Stomach (tissue), 4 donors: Measurements from ENCODE around the gene PHF21A.

Experiments used
- EP300 ChIP-seq: sonication (generic); formaldehyde crosslinking; IDR thresholded peaks from one replicate; pipeline ENCODE4 v1.6.1; 2017; ENCODE audit warnings: antibody characterized with exemption
- POLR2A ChIP-seq, 4 donors: fragments of 450-650 bp; IDR thresholded peaks; one replicate each; pipeline ENCODE4 v1.6.1; 2016; ENCODE audit warnings: antibody characterized with exemption in 4 of 4, control low read depth in 2 of 4, mild to moderate bottlenecking in 1 of 4, moderate library complexity in 1 of 4
- POLR2AphosphoS5 ChIP-seq, 3 donors: sonication (generic); formaldehyde crosslinking; IDR thresholded peaks; one replicate each; pipeline ENCODE4 v1.6.1; 2016; ENCODE audit warnings: antibody characterized with exemption in 3 of 3
- TF ChIP-seq, protein P1 (sequence below), 7 experiments: fragments of 450-650 bp in 4 of 7; fragments of 200-600 bp in 3 of 7; sonication (generic) in 3 of 7; IDR thresholded peaks; one replicate each; pipeline ENCODE4 v1.5.1; 2016 to 2019; ENCODE audit warnings: antibody characterized with exemption in 7 of 7, control low read depth in 2 of 7, mild to moderate bottlenecking in 1 of 7

DNA sequence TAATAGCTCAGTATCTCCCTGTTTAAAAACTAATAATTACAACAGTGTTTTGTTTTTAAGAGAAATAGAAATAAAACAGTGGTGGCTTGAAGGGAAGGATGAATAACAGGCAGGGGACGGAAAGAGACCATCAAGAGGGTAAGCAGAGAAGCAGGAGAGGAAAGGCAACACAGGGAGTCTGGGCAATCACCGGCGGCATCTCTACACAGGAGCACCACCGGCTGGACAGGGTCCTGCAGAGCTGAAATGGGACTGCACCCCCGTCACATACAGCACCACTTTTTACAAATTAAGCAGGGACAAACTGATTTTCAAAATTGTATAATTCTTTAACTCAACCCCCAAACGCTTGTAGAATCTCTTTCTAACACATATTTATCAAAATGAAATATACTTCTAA lies 18.4 kb downstream of the PHF21A start:
- TF ChIP-seq POLR2A (IDR thresholded peaks at IDR 0.05) (no peak), POLR2AphosphoS5 (IDR thresholded peaks at IDR 0.05) (no peak), EP300 (no peak)
- TF ChIP-seq, protein P1, sequence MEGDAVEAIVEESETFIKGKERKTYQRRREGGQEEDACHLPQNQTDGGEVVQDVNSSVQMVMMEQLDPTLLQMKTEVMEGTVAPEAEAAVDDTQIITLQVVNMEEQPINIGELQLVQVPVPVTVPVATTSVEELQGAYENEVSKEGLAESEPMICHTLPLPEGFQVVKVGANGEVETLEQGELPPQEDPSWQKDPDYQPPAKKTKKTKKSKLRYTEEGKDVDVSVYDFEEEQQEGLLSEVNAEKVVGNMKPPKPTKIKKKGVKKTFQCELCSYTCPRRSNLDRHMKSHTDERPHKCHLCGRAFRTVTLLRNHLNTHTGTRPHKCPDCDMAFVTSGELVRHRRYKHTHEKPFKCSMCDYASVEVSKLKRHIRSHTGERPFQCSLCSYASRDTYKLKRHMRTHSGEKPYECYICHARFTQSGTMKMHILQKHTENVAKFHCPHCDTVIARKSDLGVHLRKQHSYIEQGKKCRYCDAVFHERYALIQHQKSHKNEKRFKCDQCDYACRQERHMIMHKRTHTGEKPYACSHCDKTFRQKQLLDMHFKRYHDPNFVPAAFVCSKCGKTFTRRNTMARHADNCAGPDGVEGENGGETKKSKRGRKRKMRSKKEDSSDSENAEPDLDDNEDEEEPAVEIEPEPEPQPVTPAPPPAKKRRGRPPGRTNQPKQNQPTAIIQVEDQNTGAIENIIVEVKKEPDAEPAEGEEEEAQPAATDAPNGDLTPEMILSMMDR (IDR thresholded peaks at IDR 0.05) = no peak
